Nephron (organoid): ENCODE measurements around the gene TCIRG1.

ENCODE experiments used
- H3K27ac Mint-ChIP-seq, 3 experiments: 2 replicates each; pipeline ENCODE4 v1.8.0; 2020; ENCODE audit warnings: mixed read lengths in 3 of 3, mild to moderate bottlenecking in 2 of 3, moderate library complexity in 1 of 3
- H3K27me3 Mint-ChIP-seq: 2 replicates; pipeline ENCODE4 v1.8.0; 2021; ENCODE audit warnings: low read depth, mild to moderate bottlenecking, moderate library complexity, mixed read lengths
- H3K36me3 Mint-ChIP-seq: 2 replicates; pipeline ENCODE4 v1.8.0; 2020; ENCODE audit warnings: low read depth, mixed read lengths
- H3K4me1 Mint-ChIP-seq: 2 replicates; pipeline ENCODE4 v1.8.0; 2020; ENCODE audit warnings: mixed read lengths
- H3K4me3 Mint-ChIP-seq, 3 experiments: 2 replicates each; pipeline ENCODE4 v1.8.0; 2020; ENCODE audit warnings: mild to moderate bottlenecking in 3 of 3, mixed read lengths in 3 of 3, moderate library complexity in 2 of 3
- H3K9me3 Mint-ChIP-seq: 2 replicates; pipeline ENCODE4 v1.8.0; 2020; ENCODE audit warnings: mixed read lengths
- CTCF ChIP-seq, 3 experiments: fragments of 200-600 bp; sonication (generic); IDR thresholded peaks; one replicate each; pipeline ENCODE4 v1.5.0; 2021; ENCODE audit warnings: antibody characterized with exemption in 3 of 3; ENCODE audit not compliant: unreplicated experiment in 3 of 3

Gene TCIRG1

DNA sequence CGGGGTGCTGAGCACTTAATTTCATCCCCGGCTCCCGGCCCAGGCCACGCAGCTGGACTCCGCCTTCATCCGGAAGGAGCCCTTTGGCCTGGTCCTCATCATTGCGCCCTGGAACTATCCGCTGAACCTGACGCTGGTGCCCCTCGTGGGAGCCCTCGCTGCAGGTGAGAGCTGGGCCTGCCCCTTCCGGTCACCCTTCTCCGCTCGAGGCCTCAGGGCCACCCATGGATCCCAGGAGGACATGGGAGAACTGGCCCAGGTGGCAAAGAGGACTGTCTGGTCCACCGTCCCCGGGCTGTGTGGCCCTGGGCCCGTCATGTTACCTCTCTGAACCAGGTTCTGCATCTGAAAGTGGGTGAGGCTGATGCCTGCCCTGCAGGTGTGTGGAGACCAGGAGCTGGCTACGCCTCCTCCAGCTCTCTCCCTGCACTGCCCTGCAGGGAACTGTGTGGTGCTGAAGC, 20.1 kb upstream of the TCIRG1 start:
- Mint-ChIP-seq H3K4me3 (no peak overlapping the region), H3K27ac (no peak overlapping the region), H3K4me1 (peaks cover 10% of the 10 kb centered on the region), H3K36me3 (no peaks in the 10 kb centered on the region), H3K9me3 (no peaks in the 10 kb centered on the region), H3K27me3 (peaks cover 7% of the 10 kb centered on the region)
- no peak for TF ChIP-seq CTCF (IDR thresholded peaks at IDR 0.05; ENCODE audit: unreplicated experiment in 3 of 3)

DNA sequence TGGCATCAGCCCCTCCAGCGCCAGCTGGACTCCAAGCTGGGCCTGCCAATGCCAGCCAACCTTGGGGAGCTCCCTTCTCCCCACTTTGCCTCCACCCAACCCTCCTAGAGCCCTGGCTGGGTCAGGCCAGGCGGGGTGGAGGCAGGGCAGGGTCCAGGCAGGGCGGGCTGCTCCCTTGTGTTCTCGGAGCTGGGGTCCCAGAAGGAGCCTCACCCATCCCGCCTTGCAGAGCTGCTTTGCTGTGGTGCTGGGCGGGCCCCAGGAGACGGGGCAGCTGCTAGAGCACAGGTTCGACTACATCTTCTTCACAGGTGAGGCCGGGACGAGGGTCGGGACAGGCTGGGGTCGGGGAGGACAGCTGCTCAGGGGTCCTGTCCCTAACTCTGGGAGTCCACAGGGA, 19.3 kb upstream of the TCIRG1 start:
- no peak for TF ChIP-seq CTCF (IDR thresholded peaks at IDR 0.05; ENCODE audit: unreplicated experiment in 3 of 3)
- Mint-ChIP-seq H3K36me3 (peaks cover 6% of the 10 kb centered on the region), H3K27me3 (peaks cover 7% of the 10 kb centered on the region), H3K27ac (no peak overlapping the region), H3K9me3 (peaks cover 4% of the 10 kb centered on the region), H3K4me1 (peaks cover 10% of the 10 kb centered on the region), H3K4me3 (no peak overlapping the region)

GRCh38 chr11:68020575-68020974, 18.2 kb upstream of the TCIRG1 start:
- Mint-ChIP-seq H3K4me1 (peaks cover 10% of the 10 kb centered on the region), H3K27me3 (peaks cover 7% of the 10 kb centered on the region), H3K27ac (no peak overlapping the region), H3K36me3 (peaks cover 17% of the 10 kb centered on the region), H3K9me3 (peaks cover 13% of the 10 kb centered on the region), H3K4me3 (no peak overlapping the region)
- TF ChIP-seq CTCF (IDR thresholded peaks at IDR 0.05; ENCODE audit: unreplicated experiment in 3 of 3) = peak in 2 of 3 experiments; percentile 18 to 22

DNA sequence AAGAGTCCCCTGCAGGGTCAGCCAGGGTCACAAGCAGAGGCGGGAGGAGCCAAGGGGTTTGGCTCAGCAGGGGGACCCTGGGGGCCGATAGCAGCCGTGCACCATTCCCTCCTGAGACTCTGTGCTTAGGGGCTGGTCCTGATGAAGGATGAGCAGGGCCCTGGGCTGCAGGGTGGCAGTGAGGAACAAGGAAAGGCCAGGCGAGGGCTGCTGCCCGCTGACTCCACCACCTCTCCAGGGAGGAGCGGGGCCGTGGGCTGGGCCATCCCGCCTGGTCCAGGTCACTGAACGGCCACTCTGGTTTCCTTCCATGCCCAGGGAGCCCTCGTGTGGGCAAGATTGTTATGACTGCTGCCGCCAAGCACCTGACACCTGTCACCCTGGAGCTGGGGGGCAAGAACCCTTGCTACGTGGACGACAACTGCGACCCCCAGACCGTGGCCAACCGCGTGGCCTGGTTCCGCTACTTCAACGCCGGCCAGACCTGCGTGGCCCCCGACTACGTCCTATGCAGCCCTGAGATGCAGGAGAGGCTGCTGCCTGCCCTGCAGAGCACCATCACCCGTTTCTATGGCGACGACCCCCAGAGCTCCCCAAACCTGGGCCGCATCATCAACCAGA, 17.5 kb upstream of the TCIRG1 start:
- peaks cover 14% of the 10 kb centered on the region for H3K9me3 Mint-ChIP-seq
- H3K4me3 Mint-ChIP-seq = no peak overlapping the region
- H3K36me3 Mint-ChIP-seq = peaks cover 24% of the 10 kb centered on the region
- peaks cover 7% of the 10 kb centered on the region for H3K27me3 Mint-ChIP-seq
- peaks cover 10% of the 10 kb centered on the region for H3K4me1 Mint-ChIP-seq
- TF ChIP-seq CTCF (IDR thresholded peaks at IDR 0.05; ENCODE audit: unreplicated experiment in 3 of 3) = peak in 1 of 3 experiments; percentile 38
- no peak overlapping the region for H3K27ac Mint-ChIP-seq

DNA sequence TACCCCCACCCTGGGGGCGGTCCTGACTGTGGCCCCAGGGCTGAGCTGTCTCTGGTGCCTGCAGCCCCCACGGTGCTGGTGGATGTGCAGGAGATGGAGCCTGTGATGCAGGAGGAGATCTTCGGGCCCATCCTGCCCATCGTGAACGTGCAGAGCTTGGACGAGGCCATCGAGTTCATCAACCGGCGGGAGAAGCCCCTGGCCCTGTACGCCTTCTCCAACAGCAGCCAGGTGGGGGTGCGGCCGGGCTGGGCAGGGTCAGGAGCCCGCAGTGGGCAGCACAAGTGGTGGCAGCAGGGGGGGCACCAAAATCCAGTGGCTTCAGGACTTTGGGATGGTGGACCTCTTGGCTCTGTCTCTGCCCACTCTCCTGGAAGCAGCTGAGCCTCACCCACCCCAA, 16.3 kb upstream of the TCIRG1 start:
- no peak for TF ChIP-seq CTCF (IDR thresholded peaks at IDR 0.05; ENCODE audit: unreplicated experiment in 3 of 3)
- Mint-ChIP-seq H3K4me3 (no peak overlapping the region), H3K27ac (no peak overlapping the region), H3K4me1 (peaks cover 5% of the 10 kb centered on the region), H3K9me3 (peaks cover 14% of the 10 kb centered on the region), H3K36me3 (peaks cover 26% of the 10 kb centered on the region), H3K27me3 (peaks cover 7% of the 10 kb centered on the region)

DNA sequence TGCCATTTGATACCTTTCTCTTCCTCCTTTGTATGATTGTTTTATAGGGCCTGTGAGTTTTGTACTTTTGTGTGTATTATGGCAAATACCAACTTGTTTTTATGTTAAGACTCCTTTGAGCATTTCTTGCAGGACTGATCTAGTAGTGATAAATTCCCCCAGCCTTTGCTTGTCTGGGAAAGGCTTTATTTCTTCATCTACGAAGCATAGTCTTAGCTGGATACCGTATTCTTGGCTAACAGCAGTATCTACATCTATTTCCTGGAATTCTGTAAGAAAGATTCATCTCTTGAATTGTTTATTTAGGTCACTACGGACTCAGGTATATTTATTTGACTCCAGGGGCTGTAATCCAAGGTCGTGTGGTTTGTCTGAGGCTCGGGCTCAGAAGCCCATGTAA, 14.3 kb upstream of the TCIRG1 start:
- TF ChIP-seq CTCF (IDR thresholded peaks at IDR 0.05; ENCODE audit: unreplicated experiment in 3 of 3) = no peak
- peaks cover 8% of the 10 kb centered on the region for H3K4me1 Mint-ChIP-seq

More for the DNA sequence above, 14.3 kb upstream of the TCIRG1 start:
- Mint-ChIP-seq H3K27ac (no peak overlapping the region), H3K9me3 (peaks cover 14% of the 10 kb centered on the region), H3K4me3 (no peak overlapping the region), H3K36me3 (peaks cover 26% of the 10 kb centered on the region), H3K27me3 (peaks cover 3% of the 10 kb centered on the region)
